Stromal cell of bone marrow (primary cell): Measurements from ENCODE around the gene ASGR1.

Source experiments
- DNase-seq: peaks from one replicate; pipeline ENCODE4 v3.0.0-alpha.2; 2012; ENCODE audit warnings: low read depth

Gene ASGR1

GRCh38 chr17:7216242-7217112 lies 37.3 kb upstream of the ASGR1 start:
- no peak for DNase-seq

GRCh38 chr17:7215652-7216180 lies 36.5 kb upstream of the ASGR1 start:
- DNase-seq = no peak

GRCh38 chr17:7215136-7215638 lies 36.0 kb upstream of the ASGR1 start:
- no peak for DNase-seq

- DNase-seq = peak; percentile 94
These were observed 35.3 kb upstream of the ASGR1 start for GRCh38 chr17:7214300-7215135.

- DNase-seq = peak; percentile 45
These were observed 34.7 kb upstream of the ASGR1 start for GRCh38 chr17:7213895-7214299.

- no peak for DNase-seq
These were observed 32.5 kb upstream of the ASGR1 start for GRCh38 chr17:7211491-7212273.

- DNase-seq = no peak
These were observed 29.7 kb upstream of the ASGR1 start for GRCh38 chr17:7208754-7209460.

GRCh38 chr17:7208027-7208571 lies 28.9 kb upstream of the ASGR1 start:
- DNase-seq = no peak

- no peak for DNase-seq
These were observed 28.2 kb upstream of the ASGR1 start for GRCh38 chr17:7207120-7208001.

GRCh38 chr17:7205561-7205960 lies 26.4 kb upstream of the ASGR1 start:
- no peak for DNase-seq

- peak; percentile 41 for DNase-seq
These were observed 25.8 kb upstream of the ASGR1 start for GRCh38 chr17:7204828-7205461.

- no peak for DNase-seq
These were observed 25.2 kb upstream of the ASGR1 start for GRCh38 chr17:7204336-7204735.

GRCh38 chr17:7203391-7203790 lies 24.2 kb upstream of the ASGR1 start:
- no peak for DNase-seq

GRCh38 chr17:7196651-7197401 lies 17.7 kb upstream of the ASGR1 start:
- no peak for DNase-seq

- no peak for DNase-seq
These were observed 16.8 kb upstream of the ASGR1 start for GRCh38 chr17:7195971-7196370.

GRCh38 chr17:7192271-7192937 lies 13.2 kb upstream of the ASGR1 start:
- DNase-seq = no peak

GRCh38 chr17:7191571-7192270 lies 12.6 kb upstream of the ASGR1 start:
- no peak for DNase-seq
